GM21390 (cell line): ENCODE results near the gene RAB31.

ENCODE experiments used
- ATAC-seq: cut with Tn5 transposase; IDR thresholded peaks from one replicate; pipeline ENCODE4 v1.9.1; 2021; ENCODE audit not compliant: unreplicated experiment

RAB31 gene

DNA sequence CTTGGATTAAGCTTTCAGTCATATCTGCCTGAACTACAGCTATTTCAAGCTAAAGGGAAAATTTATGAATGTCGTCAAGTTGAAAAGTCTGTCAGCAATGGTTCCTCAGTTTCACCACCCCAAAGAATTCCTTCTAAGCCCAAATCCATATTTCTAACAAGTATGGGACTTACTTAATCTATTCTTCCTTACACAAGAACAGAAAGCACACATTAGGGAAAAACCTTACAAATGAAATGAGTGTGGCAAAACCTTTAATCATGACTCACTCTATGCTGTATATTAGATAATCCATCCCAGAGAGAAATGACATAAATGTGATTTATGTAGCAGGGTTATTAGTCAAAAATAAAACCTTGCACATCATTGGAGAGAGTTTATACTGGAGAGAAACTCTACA is 78.9 kb downstream of the RAB31 start:
- no peak for ATAC-seq

DNA sequence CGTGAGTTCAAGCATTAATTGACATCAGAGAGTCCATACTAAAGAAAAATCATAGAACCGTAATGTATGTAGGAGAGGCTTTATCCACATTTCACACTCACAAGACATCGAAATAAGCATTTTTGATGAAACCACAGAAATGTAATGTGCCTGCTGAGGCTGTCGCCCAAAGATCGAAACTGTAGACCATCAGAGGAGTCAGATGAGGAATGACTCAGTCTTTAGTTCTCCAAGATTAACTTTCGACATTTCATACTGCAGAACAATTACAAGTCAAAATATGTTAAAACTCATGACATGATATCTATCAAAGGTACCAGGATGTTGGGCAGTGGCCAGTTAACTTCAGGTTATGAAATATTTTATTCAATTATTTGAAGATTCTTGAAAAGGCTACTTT is 79.6 kb downstream of the RAB31 start:
- ATAC-seq: no peak

DNA sequence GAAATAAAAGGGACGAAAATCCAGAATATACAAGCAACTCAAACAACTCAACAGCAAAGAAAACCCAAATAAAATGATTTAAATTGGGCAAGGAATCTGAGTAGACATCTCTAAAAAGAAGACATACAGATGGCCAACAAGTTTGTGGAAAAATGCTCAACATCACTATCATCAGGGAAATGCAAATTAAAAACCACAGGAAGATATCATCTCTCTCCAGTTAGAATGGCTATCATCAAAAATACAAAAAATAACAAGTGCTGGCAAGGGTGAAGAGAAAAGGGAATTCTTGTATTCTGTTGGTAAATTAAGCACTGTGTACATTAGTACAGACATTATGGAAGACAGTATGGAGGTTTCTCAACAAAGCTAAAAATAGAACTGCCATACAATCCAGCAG is 80.0 kb downstream of the RAB31 start:
- ATAC-seq: no peak

DNA sequence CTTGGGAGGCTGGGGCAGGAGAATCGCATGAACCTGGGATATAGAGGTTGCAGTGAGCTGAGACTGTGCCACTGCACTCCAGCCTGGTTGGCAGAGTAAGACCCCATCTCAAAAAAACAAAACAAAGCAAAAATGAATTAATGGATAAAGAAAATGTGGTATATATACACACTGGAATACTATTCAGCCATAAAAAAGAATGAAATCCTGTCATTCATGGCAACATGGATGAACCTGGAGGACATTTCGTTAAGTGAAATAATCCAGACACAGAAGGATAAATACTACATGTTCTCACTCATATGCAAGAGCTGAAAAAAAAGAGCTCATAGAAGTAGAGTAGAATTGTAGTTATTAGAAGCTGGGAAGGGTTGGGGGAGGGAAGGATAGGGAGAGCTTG is 80.8 kb downstream of the RAB31 start:
- no peak for ATAC-seq

DNA sequence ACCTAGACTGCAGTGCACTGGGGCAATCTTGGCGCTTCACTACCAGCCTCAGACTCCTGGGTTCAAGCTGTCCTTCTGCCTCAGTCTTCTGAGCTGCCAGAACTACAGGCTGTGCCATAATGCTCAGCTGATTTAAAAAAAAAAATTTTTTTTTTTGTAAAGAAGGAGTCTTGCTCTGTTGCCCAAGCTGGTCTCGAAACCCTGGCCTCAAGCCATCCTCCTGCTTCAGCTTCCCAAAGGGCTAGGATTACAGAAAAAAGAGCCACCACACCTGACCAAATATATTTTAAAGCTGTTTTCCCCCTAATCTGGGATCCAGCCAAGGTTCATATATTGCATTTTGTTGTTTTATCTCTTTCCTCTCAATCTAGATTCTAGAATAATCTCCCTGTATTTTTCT is 82.2 kb downstream of the RAB31 start:
- no peak for ATAC-seq

DNA sequence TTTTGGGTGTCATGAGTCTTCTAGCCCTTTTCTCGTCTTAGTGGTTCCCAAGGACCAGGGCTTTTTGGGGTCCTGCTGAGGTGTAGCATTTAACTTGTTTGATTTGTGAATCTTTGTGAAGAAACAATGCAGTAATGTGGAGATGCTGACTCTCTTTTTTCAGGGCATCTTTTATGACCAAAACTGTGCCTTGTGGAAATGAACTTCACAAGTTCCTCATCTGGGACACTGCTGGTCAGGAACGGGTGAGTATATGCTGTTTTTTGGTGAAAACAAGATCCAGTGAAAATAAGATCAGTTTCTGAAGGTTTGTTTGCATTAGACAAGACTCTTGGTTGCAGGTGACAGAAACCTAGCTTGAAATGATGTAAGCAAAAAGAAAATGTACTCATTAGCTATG is 83.9 kb downstream of the RAB31 start:
- no peak for ATAC-seq

DNA sequence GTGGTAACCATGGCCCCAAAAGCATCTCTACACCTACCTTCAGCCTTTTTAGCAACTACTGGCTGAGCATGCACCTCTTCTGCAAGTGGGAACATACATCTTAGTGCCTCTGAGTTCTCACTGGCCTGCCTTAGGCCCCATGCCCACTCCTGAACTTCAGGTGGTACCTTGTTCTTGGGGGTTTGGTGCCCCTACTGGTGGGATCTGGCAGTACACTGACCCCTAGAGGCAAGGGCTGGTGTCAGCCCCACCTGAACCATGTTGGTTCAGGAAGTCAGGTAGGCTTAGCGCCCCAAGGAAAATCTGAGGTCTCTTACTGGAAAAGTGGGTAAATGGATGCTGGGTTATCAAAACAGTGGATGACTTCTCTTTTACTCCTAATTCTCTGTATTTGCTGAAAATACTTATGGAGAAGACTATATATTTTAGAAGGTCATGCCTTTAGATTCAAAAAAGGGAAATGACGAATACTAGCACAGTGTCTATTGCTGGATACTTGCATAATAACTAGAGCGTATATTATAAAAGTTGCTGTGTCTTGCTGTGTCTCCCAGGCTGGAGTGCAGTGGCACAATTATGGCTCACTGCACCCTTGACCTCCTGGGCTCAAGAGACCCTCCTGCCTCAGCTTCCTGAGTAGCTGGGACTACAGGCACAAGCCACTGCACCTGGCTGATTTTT is 84.6 kb downstream of the RAB31 start:
- no peak for ATAC-seq

DNA sequence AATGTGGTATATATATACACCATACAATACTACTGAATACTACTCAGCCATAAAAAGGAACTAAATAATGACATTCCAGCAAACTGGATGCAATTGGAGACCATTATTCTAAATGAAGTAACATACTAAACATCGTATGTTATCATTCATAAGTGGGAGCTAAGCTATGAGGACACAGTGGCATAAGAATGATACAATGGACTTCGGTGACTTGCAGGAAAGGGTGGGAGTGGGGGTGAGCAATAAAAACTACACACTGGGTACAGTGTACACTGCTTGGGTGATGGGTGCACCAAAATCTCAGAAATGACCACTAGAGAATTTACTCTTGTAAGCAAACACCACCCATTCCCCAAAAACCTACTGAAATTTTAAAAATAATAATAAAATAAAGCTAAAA is 87.9 kb downstream of the RAB31 start:
- ATAC-seq: no peak

DNA sequence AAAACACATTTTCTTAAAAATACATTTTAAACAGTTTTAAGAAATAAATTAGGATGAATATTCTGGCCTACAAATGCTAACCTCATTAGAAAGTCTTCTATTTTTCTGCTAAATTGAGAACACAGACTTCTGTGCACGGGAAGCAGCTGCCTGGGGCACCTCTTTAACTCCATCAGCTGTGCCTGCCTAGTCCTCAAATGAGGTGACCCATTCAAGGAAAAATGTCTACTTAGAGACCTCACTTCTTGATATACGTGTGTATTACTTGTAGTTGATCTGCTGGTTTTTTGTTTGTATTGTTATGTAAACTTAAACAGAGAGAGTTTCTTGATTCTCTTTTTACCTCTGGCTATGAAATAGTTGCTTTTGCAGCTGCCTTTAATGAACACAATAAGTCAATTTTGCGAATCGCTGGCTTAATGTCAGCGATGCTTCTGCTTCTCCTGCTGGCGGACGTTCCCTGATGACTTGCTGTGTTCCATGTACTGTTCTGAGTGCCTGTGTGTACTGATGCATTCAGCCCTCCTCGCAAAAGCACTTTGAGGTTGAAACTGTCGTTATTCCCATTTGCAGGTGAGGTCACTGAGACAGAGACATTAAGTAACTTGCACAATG is 88.9 kb downstream of the RAB31 start:
- ATAC-seq: no peak

DNA sequence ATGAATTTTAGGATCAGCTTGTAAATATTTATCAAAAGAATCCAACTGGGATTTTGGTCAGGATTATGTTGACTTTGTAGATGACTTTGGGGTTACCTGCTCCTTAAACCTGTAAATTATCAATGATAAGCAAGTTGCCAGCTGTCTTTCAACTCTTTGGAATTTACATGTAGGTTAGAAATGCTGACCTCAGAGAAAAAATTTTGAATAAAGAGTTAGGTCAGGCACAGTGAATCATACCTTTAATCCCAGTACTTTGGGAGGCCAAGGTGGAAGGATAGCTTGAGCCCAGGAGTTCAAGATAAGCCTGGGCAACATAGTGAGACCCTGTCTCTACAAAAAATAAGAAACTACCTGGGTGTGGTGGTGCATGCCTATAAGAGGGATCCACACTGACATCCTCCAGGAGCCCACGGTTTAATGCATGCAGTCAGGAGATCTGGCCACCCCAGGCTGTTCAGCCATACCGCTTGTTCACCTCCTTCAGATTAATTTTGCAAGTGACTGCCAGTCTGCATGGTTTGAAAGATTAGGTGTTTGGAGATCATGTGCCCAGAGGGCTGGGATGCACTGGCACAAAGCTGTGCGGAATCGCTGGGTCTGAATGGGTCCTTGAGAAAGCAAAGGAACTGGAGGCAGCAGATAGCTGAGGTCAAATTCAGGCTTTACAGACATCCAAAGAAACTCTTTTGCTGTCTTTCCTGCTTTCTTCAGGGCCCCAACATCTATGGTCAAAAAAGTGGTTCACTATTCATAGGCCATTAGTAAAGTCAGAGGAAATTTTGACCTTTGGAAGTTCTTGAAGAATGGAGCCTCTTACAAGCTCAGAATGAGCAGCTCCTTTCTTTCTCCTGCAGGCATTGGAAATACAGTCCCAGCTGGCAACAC is 94.3 kb downstream of the RAB31 start:
- no peak for ATAC-seq

DNA sequence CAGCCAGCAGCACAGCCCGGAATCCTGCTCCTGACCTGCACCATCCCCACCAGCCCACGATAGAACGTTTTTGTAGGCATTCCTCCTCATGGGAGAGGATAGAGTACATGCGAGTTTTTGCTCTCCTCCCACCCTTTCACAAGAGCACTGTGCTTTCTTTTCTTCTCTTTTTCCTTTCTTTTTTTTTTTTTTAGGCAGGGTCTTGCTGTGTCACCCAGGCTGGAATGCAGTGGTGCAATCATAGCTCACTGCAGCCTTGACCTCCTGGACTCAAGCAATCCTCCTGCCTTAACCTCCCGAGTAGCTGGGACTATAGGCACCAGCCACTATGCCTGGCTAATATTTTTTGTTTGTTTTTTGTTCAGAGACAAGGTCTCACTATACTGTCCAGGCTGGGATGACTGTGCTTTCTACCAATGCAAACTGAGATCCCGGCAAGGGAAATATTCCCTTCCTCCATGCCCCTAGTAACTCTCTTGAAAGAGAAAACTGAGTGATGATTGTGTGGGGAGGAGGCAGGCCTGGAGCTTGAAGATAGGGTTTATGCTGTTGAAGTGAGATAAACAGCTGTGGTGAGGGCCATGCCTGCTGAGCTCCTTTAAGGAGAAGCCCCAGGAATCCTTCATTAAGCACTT is 95.1 kb downstream of the RAB31 start:
- no peak for ATAC-seq

DNA sequence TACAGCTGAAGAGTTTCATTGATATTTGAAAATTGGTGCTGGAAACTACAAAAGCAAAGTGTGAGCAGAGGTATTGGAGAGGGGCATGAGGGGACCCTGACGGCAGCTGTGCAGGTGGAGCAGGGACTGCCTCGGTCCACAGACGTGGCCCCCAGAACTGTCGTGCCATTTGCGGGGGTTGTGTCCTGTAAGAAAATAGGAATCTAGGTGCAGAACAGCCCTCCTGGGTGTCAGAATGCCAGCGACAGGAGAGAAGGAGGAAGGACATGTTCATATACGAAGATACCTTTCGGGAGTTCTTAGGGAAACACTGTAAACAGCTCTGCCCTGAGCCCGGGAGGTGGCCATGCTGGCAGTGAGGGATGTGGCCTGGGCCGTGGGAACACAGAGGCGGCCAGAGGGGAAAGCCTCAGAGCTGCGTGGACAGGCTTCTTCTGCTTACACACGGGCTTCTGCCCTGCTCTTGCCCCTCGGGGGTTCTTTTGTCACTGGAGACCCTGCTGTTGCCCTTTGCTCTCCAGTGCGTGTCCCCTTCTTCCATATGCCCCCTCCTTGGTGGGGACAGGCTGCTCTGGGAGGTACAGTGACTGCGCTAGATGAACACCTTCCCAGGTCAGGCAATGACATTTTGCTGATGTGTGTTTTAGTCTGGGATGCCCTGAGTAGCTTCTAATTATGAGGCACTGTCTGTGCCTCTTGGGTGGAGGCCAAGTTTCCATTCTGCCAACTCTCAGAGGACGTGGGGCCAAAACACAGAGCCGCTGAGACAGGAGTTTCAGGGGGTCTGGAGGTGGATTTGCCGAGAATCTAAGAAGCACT is 95.8 kb downstream of the RAB31 start:
- no peak for ATAC-seq

DNA sequence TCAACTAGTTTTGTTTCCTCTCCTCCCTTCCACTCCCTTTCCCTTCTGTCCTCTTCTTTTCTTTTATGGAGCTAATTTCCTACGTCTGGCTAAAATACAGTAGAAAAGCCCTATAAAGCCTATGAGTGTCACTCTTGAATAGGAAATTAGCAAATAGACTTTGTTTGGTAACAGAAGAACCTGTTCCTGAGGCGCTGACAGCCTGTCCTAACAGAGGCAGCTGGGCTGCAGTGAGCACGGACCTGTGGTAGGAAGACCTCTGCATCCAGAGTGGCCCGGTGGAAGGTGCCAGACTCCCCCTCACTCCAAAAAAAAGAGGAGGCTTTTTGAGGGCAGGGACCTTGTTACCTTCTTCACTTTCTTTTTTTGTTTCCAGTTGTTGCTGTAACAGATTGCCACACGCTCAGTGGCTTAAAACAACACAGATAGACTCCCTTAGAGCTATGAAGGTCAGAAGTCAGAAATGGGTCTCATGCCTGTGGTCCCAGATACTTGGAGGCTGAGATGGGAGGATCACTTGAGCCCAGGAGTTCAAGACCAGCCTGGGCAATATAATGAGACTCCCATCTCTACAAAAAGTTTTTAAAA is 96.5 kb downstream of the RAB31 start:
- ATAC-seq: no peak

DNA sequence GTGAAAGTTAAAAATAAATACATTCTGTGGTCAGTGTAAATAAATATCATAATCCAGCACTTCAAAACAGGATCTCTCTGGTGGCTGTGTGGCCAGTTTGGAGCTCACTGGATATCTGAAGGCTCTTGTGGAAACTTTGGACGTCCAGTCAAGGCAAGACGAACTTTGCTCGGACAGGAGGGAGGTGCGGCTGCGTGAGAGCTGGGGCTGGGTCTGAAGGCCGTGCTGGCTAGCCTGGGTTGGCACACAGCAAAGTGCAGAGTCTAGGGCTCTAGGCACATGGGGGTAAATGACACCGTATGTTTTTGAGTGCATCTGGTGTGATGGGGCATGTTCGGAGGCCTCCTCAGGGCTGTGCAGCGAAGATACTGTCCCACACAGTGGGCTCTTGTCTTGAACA is 98.8 kb downstream of the RAB31 start:
- ATAC-seq: no peak

DNA sequence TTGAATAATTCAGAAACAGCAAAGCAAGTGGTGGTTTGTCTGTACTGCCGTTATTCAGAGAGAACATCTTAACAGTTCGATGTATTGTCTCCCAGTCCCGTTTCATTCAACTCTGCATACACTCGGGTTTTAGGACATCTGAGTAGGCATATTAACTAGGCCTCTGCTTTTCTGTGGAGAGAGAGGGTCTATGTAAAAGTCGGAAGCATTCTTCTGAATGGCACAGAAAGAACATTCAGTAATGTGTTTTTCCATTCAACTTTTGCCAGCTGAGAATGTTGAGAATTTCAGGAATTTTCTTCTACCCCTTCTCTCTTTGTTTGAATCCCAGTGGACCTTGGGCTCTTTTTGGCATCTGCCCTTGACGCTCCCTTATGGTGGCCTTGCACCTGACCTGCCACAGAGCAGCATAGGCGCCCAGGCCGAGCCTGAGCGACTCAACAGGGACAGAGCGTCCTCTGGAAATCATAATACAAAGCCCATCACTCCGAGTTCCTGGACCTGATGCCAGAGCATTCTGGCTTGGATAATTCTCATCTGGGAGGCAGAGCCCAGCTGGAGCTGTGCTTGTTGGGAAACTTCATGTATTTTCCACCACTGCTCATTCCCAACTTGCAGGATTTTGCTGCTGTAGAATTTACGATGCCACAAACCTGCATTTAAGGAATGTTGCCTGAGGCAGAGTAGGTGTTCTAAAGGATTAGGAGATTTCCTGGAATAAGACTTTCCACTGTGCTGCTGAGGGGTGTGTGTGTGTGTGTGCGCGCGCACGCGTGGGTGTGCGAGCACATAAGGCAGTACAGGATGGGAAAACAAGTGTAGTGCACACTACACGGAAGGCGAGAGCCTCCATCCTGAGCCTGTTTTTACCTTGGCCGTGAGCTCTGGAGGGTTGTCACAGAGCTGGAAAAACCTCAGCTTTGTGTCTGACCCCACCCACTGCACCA is 100.5 kb downstream of the RAB31 start:
- ATAC-seq: no peak

DNA sequence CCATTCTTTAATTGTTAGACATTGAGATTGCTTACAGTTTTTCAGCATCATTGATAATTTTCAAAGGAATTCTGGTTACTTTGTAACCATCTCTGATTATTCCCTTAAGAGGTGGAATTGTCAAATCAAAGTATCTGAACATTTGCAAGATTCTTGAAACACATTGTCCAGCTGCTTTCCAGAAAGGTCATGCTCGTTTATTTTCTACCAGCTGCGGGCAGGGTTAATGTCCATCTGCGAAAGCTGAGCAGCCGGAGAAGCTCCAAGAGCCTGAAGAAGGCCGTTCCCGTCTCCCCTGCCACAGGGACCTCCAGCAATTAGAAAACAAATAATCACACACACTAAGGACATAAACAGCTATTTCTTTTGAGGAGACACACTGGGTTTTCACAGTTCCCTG is 101.6 kb downstream of the RAB31 start:
- no peak for ATAC-seq

DNA sequence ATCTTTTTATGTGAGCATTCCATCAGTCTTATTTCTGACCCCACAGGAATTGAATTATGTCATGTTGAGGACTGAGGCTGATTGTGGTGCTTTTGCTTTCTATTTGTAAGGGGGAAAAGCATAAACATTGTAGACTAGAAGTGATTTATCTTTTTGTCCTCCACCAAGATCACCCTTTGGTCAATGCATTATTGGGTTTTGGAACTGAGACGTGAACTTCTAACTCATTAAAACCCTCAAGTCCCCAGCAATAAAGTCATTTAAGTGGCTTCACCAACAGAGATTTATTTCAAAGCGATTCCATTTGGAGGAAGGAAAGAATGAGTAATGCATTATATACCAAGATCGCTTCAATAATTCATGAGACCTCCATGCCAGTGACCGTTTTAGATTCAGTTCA is 102.2 kb downstream of the RAB31 start:
- ATAC-seq: no peak

DNA sequence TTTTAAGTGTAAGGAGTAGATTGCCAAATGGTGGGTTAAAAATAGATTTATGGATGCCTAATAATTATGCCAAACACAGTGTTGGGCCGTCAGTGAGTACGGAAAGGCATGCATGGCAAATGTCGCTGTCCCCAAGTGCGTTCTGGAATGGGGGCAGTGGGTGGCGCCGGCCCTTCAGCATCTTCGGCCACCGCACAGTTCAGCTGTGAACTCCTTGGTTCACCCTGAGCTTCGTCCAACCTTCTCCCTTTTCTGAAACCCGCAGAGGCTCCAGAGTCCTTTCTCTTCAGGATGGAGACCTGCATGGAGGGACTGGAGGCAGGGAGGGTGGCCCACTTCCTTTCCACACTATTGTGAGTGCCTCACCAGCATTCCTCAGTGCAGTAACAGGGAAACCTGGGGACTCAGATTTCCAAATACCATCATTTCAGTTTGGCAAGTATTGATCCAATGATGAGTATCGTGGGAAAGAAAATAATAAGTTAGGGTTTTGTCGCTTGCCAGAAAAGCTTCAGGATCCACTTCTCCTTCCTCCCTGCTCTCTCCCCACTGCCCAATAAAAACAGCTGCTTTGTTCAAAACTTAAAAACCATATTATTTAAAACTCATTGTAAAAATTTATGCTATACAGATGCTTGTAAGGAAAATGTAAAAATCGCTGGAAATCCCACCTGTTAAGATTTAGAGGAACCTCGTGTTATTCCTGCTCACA is 103.0 kb downstream of the RAB31 start:
- no peak for ATAC-seq

DNA sequence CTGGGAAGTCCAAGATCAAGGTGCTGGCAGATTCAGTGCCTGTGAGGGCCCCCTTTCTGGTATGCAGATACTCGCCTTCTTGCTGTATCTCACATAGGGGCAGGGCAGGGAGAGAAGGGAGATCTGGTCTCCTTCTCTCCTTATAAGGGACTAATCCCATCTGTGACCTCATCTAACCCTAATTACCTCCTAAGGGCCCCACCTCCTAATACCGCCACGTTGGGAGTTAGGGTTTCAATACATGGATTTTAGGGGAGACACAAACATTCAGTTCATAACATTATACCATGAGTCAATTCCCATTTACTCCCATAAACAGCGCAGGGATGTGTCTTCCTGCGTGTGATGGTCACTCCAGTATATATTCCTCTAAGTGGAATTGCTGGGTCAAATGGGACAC is 103.9 kb downstream of the RAB31 start:
- ATAC-seq: no peak
